ENCODE data around the gene NEMP1.

DNA sequence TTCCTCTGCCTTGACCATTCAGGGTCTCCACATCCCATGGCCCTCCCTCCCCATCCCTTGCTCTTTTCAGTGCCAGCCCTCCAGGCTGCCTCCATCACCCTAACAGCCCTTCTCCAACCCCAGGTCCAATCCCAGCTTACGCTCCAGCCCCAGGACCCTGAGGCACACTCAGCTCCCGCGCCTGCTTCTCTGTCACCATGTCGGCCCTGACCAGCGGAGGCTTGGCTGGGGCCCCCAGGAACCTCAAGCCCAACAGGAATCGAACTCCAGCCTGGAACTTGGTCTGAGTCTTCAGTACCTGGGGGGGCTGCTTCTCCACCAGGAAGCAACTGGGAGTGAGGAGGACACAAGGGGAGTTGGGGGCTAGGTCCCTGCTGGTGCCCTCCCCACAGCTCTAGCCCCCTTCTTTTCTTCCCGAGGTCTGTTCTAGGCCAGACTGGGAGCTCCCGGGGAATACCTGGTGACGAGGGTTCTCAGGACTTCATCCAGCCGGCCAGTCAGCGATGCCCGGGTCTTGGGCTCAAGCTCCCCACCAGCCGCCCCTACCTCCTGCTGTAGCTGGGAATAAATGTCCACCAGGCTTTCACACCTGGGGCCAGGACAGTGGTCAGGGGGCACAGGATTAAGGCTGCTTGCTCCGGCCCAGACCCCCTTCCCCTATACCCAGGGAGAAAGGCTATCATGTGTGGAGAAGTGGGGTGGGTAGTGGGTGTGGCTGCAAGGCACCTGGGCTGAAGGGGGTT, 26.6 kb upstream of the NEMP1 start:
- TF ChIP-seq, protein P1, sequence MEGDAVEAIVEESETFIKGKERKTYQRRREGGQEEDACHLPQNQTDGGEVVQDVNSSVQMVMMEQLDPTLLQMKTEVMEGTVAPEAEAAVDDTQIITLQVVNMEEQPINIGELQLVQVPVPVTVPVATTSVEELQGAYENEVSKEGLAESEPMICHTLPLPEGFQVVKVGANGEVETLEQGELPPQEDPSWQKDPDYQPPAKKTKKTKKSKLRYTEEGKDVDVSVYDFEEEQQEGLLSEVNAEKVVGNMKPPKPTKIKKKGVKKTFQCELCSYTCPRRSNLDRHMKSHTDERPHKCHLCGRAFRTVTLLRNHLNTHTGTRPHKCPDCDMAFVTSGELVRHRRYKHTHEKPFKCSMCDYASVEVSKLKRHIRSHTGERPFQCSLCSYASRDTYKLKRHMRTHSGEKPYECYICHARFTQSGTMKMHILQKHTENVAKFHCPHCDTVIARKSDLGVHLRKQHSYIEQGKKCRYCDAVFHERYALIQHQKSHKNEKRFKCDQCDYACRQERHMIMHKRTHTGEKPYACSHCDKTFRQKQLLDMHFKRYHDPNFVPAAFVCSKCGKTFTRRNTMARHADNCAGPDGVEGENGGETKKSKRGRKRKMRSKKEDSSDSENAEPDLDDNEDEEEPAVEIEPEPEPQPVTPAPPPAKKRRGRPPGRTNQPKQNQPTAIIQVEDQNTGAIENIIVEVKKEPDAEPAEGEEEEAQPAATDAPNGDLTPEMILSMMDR (conservative IDR thresholded peaks at IDR 0.05; ENCODE audit: low read length), result no peak
- TF ChIP-seq EZH2phosphoT487 (IDR thresholded peaks at IDR 0.05; ENCODE audit: borderline replicate concordance), result no peak
